ENCODE measurements around the gene RASD1. TPM values are rescaled to one million over a fixed set of nuclear protein-coding genes. Genes with fewer than 3 reads are reported as not detected.

Gene RASD1
- polyA plus RNA-seq, 1 of the 3 experiments (the other 2 are of a cell fraction), result 0.43 TPM

DNA sequence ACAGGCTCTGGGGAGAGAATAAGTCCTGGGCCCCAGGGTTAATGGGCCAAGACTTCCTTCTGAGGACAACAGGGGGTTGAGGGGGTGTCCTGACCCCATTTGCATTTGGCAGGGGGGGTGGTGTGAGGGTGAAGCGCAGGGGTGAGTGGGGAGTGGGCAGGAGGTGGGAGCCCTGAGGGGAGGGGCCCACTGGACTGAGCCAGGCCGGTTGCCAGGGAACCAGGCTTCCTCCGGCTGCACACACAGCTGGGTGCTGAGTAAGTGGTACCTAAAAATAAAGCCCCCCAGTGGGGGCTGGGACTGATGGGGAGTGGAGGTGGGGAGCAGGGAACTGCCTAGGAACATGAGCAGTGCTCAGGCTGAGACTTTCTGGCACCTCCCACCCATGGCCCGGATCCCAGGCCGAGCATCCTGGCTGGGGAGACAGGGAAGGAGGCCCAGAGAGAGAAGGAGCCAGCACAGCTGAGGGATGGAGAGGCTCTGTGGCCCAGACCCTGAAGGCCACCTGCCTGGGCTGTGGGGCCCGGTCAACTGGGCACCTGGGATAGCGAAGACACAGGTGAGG lies 7.5 kb upstream of the RASD1 start (continued):
- no peak for TF ChIP-seq IRF3 (IDR thresholded peaks at IDR 0.05; ENCODE audit: low read depth, low read length)
- TF ChIP-seq, protein P1, sequence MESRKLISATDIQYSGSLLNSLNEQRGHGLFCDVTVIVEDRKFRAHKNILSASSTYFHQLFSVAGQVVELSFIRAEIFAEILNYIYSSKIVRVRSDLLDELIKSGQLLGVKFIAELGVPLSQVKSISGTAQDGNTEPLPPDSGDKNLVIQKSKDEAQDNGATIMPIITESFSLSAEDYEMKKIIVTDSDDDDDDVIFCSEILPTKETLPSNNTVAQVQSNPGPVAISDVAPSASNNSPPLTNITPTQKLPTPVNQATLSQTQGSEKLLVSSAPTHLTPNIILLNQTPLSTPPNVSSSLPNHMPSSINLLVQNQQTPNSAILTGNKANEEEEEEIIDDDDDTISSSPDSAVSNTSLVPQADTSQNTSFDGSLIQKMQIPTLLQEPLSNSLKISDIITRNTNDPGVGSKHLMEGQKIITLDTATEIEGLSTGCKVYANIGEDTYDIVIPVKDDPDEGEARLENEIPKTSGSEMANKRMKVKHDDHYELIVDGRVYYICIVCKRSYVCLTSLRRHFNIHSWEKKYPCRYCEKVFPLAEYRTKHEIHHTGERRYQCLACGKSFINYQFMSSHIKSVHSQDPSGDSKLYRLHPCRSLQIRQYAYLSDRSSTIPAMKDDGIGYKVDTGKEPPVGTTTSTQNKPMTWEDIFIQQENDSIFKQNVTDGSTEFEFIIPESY (IDR thresholded peaks at IDR 0.05; ENCODE audit: borderline replicate concordance, low read depth), result no peak
- no peak for TF ChIP-seq RCOR1 (IDR thresholded peaks at IDR 0.05; ENCODE audit: low read length)
- no peak for TF ChIP-seq NRF1 (IDR thresholded peaks at IDR 0.05; ENCODE audit: low read depth, low read length)

DNA sequence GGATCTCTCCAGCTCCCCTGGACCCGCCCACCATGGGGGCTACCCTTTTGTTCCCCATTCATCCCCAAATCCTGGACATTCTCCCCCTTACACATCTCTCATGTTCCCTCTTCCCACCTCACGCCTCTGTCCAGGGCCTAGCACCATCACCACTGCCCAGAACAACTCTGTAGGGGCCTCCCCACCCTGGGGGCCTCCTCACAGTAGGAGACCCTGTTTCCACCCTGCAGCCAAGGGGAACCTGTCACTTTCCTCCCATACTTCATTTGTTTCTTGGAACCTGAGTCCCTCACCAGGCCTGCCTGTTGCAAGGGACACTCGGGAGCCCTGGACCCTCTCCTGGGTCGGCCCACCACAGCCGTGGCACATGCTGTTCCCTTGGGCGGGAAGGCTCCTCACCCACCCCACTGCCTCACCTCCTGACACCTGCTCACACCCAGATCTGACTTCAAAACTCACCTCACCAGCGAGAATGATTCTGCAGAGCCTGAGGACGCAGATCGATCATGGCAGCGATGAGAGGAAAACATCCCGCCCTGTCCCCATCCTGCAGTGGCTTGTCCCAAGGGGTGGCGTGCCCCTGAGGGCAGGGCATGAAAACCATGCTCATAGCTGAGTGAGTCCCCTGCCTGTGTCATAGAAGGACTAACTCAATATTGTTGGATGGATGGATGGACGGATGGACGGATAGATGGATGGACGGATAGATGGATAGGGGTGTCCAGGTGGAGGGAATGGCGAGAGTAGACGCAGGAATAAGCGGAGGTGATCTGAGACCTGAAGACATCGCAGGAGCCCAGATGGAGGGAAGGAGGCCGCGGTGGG lies 6.8 kb upstream of the RASD1 start:
- DNase-seq, result no peak
- TF ChIP-seq YY1 (IDR thresholded peaks at IDR 0.05; ENCODE audit: low read depth) (no peak), RAD21 (IDR thresholded peaks at IDR 0.05; ENCODE audit: low read length) (no peak), IRF3 (IDR thresholded peaks at IDR 0.05; ENCODE audit: low read depth, low read length) (no peak), FOSL2 (IDR thresholded peaks at IDR 0.05; ENCODE audit: borderline replicate concordance, low read depth) (no peak), CHD2 (IDR thresholded peaks at IDR 0.05; ENCODE audit: low read length, partially characterized antibody) (no peak), FOXJ3 (CRISPR knock-in tag; IDR thresholded peaks at IDR 0.05) (no peak), GATA2 (CRISPR knock-in tag; IDR thresholded peaks at IDR 0.05) (no peak), TCF12 (IDR thresholded peaks at IDR 0.05) (no peak), TEAD4 (IDR thresholded peaks at IDR 0.05; ENCODE audit: borderline replicate concordance, insufficient read depth) (no peak), NRF1 (IDR thresholded peaks at IDR 0.05; ENCODE audit: low read depth, low read length) (no peak), SMC3 (IDR thresholded peaks at IDR 0.05; ENCODE audit: low read depth, low read length) (no peak), RFX5 (IDR thresholded peaks at IDR 0.05; ENCODE audit: low read length) (no peak), EZH2phosphoT487 (IDR thresholded peaks at IDR 0.05; ENCODE audit: borderline replicate concordance, low read depth) (no peak)
- TF ChIP-seq, protein P1 (IDR thresholded peaks at IDR 0.05; ENCODE audit: borderline replicate concordance, low read depth), result no peak
- H4K20me1 ChIP-seq (ENCODE audit: insufficient read depth), result no peaks in the 10 kb centered on the region
- no peak overlapping the region for H3K4me2 ChIP-seq
- H3K9me2 ChIP-seq, result no peaks in the 10 kb centered on the region
- no peaks in the 10 kb centered on the region for H3K9me3 ChIP-seq
- H3K9ac ChIP-seq, result no peak overlapping the region
- H3K36me3 ChIP-seq (replicated peaks in 1 of 2; ENCODE audit: control insufficient read depth in 1 of 2, insufficient read depth in 2 of 2, low read length in 1 of 2), result no peaks in the 10 kb centered on the region
- H3F3A ChIP-seq (replicated peaks; ENCODE audit: insufficient read depth), result no peaks in the 10 kb centered on the region
- peaks cover 0 to 19% of the 10 kb centered on the region in 2 experiments; a peak in 1 of 4 replicates for H3K4me1 ChIP-seq (ENCODE audit: control insufficient read depth in 1 of 2, insufficient read depth in 2 of 2, low read depth in 1 of 2, low read length in 1 of 2)
- 89% methylated on average over 21 of the region's 21 CpGs for WGBS (ENCODE audit: low lambda C conversion rate)
- ChIA-PET POLR2A (no interaction called here), CTCF (no interaction called here)
- no peaks in the 10 kb centered on the region for H3K79me2 ChIP-seq (ENCODE audit: insufficient read depth)
- H3K4me3 ChIP-seq (ENCODE audit: low read depth in 2 of 2, low read length in 1 of 2), result no peak overlapping the region
- H3K27ac ChIP-seq (ENCODE audit: low read depth in 2 of 2, low read length in 1 of 2), result no peak overlapping the region
- H3K27me3 ChIP-seq (ENCODE audit: insufficient read depth), result no peaks in the 10 kb centered on the region
- no peak overlapping the region for H2AFZ ChIP-seq (ENCODE audit: low read depth)

Measured in SK-N-SH (cell line).